GM12891 (cell line): ENCODE results near the gene ZNF768.

Source experiments
- DNase-seq: peaks from one replicate; pipeline ENCODE4 v3.0.0; 2011; ENCODE audit warnings: low spot score; ENCODE audit not compliant: insufficient read length
- FAIRE-seq: peaks from 2 replicates; lab custom pipeline; 2011; peaks lifted over from hg19 to GRCh38; lab: Jason Lieb, UNC
- PAX5 ChIP-seq: IDR thresholded peaks from 2 replicates; pipeline ENCODE4 v1.6.1; 2011; ENCODE audit warnings: low read length, moderate library complexity, mild to moderate bottlenecking; ENCODE audit not compliant: insufficient read depth, severe bottlenecking
- POLR2A ChIP-seq: IDR thresholded peaks from 2 replicates; pipeline ENCODE4 v1.6.1; 2011; ENCODE audit warnings: low read depth, low read length, control low read depth
- POLR2AphosphoS5 ChIP-seq: IDR thresholded peaks from 2 replicates; pipeline ENCODE4 v1.6.1; 2011; ENCODE audit warnings: low read depth, low read length, control low read depth
- POU2F2 ChIP-seq: IDR thresholded peaks from 2 replicates; pipeline ENCODE4 v1.6.1; 2011; ENCODE audit warnings: low read depth, mild to moderate bottlenecking, control low read depth, low read length, moderate library complexity
- SPI1 ChIP-seq: IDR thresholded peaks from 2 replicates; pipeline ENCODE4 v1.6.1; 2011; ENCODE audit warnings: low read depth, low read length, control low read depth
- TAF1 ChIP-seq: IDR thresholded peaks from 2 replicates; pipeline ENCODE4 v1.6.1; 2011; ENCODE audit warnings: low read depth, low read length, control low read depth

Gene ZNF768

DNA sequence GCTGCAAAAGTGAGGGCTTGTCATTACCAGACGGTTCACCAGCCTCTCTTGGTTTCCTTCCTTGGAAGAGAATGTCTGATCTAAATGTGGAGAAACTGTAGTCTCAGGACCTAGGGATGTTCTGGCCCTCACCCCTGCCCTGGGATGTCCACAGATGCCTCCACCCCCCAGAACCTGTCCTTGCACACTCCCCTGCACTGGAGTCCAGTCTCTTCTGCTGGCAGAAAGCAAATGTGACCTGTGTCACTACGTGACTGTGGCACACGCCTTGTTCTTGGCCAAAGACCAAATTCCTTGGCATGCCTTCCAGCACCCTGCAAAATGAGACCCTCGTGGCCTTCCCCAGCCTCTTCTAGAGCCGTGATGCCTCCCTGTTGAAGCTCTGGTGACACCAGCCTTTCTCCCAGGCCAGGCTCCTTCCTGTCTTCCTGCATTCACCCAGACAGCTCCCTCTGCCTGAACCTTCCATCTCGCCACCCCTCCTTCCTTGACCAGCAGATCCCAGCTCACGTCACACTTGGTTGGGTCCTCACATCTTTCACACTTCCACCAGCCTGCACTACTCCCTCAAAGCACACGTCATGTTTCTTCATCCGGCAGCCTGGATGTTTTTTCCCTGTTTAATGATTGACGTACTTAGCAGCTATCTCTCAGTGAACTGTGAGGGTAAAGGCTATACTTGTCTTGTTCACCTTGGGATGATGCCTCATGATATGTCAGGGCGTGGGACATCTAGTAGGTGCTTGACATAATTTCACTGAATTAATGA, 4.3 kb downstream of the ZNF768 start:
- FAIRE-seq = peak; percentile 13
- no peak for TF ChIP-seq POLR2A
- TF ChIP-seq POLR2AphosphoS5 = no peak
- TF ChIP-seq POU2F2 = no peak
- no peak for TF ChIP-seq SPI1
- TF ChIP-seq TAF1 = no peak
- no peak for TF ChIP-seq PAX5
- no peak for DNase-seq

- DNase-seq = no peak
- no peak for FAIRE-seq
- TF ChIP-seq SPI1 (no peak), PAX5 (no peak)
Observed at GRCh38 chr16:30521476-30521872, 4.9 kb downstream of the ZNF768 start.

- TF ChIP-seq POLR2AphosphoS5 (no peak), PAX5 (no peak), SPI1 (no peak), POU2F2 (no peak), POLR2A (no peak), TAF1 (no peak)
- no peak for DNase-seq
- no peak for FAIRE-seq
Observed at GRCh38 chr16:30519120-30520049, 7.0 kb downstream of the ZNF768 start.

GRCh38 chr16:30518552-30518951, 7.8 kb downstream of the ZNF768 start:
- TF ChIP-seq POU2F2 (no peak), SPI1 (no peak), POLR2A (no peak)
- DNase-seq (no peak), FAIRE-seq (no peak)

GRCh38 chr16:30515275-30515674, 11.1 kb downstream of the ZNF768 start:
- DNase-seq (no peak), FAIRE-seq (no peak)
- TF ChIP-seq POU2F2 (no peak), SPI1 (no peak), POLR2A (no peak), POLR2AphosphoS5 (no peak), PAX5 (no peak)

- FAIRE-seq = no peak
- TF ChIP-seq POLR2A (no peak), POU2F2 (no peak), TAF1 (no peak)
Observed at GRCh38 chr16:30511509-30511908, 14.9 kb downstream of the ZNF768 start.

GRCh38 chr16:30510376-30510938, 15.9 kb downstream of the ZNF768 start:
- TF ChIP-seq TAF1 (no peak), POU2F2 (no peak), SPI1 (no peak), PAX5 (no peak)
- DNase-seq (no peak), FAIRE-seq (no peak)

More at GRCh38 chr16:30511509-30511908, 14.9 kb downstream of the ZNF768 start:
- DNase-seq = no peak

DNA sequence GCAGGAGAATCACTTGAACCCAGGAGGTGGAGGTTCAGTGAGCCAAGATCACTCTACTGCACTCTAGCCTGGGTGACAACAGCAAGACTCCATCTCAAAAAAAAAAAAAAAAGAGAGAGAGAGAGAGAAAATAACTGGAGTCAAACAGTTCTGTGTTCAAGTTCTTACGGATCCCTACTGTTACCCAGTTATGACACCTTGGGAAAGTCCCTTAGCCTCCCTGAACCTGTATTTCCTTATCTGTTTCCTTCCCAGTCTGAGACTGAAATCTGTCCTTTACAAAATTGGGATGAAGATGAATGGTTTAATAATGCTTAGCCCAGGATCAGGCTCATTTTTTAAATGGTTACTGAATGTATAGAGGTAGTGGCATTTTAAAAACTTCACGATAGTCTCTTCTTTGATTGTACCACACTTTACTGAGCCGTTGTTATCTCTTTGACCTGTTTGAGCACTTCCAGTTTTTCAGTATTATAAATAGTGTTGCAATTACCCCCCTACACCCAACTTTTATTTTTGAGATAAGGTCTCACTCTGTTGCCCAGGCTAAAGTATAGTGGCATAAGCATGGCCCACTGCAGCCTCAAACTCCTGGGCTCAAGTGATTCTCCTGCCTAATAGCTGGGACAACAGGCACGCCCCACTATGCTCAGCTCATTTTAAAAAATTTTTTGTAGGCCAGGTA, 17.1 kb downstream of the ZNF768 start:
- no peak for TF ChIP-seq POLR2A
- no peak for TF ChIP-seq TAF1
- TF ChIP-seq POLR2AphosphoS5 = no peak
- TF ChIP-seq PAX5 = no peak
- TF ChIP-seq SPI1 = no peak
- TF ChIP-seq POU2F2 = no peak
- no peak for DNase-seq
- FAIRE-seq = no peak

DNA sequence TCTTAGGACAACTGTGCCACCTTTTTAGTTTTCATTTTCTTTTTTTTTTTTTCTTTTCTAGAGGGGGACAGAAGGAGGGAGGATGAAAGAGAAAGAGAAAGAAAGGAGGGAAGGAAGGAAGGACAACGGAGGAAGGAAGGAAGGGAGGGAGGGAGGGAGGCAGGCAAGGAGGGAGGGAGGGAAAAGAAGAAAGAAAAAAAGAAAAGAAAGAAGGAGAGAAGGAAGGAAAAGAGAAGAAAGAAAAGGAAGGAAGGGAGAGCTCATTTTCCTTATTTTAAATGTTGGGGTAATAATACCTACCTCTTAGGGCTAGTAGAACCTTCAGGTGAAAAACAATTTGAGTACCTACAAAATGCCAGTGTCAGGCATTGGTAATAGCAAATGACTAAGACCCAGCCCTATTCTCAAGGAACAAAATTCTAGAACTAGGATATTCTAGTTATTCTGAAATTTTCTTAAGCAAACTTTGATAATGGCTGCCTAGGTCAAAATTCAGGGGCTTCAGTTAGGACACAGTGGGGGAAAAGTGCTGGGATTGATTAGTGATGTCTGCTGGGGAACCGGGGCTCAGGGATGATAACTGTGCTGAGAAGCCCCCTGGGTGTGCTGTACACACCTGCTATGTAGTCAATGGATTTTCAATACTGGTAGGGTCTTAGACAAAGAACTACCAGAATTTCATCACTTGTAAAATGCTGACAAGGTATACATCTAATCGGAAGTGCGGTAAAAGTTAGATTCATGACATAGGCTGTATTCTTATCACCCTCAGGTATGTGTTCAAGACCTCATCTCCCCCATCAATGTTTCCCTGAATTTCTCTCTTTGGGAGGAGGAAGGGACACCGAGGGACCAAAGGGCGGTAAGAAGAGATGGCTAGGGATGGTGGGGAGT, 22.7 kb downstream of the ZNF768 start:
- no peak for FAIRE-seq

More for the DNA sequence above, 22.7 kb downstream of the ZNF768 start:
- no peak for DNase-seq
- TF ChIP-seq TAF1 (no peak), POU2F2 (no peak), SPI1 (no peak), POLR2AphosphoS5 (no peak), POLR2A (no peak), PAX5 (no peak)
